Activated CD8-positive, alpha-beta memory T cell treated with anti-CD3 and anti-CD28 coated beads for 24 hours (primary cell): Measurements from ENCODE around the gene GLCCI1.
A peak's percentile ranks its signal among the peaks of the same experiment; 100 is the strongest.

Experiments
- DNase-seq: peaks from one replicate; pipeline ENCODE4 v3.0.0-alpha.2; 2020

The GLCCI1 gene

GRCh38 chr7:7968544-7969305, at the start of gene GLCCI1:
Gene GLCCI1, plus strand, starts transcription at chr7:7968796. Its CDS starts 555 bp downstream, at chr7:7969351.
- peak; percentile 98 for DNase-seq

GRCh38 chr7:7919449-7919945, 49.1 kb upstream of the GLCCI1 start:
- no peak for DNase-seq

- DNase-seq: no peak
Observed at GRCh38 chr7:7920056-7920455, 48.5 kb upstream of the GLCCI1 start.

- DNase-seq: no peak
Observed at GRCh38 chr7:7920481-7920880, 48.1 kb upstream of the GLCCI1 start.

- no peak for DNase-seq
Observed at GRCh38 chr7:7921830-7922229, 46.8 kb upstream of the GLCCI1 start.

- no peak for DNase-seq
Observed at GRCh38 chr7:7922684-7923385, 45.8 kb upstream of the GLCCI1 start.

GRCh38 chr7:7923818-7924217, 44.8 kb upstream of the GLCCI1 start:
- no peak for DNase-seq

GRCh38 chr7:7924303-7924702, 44.3 kb upstream of the GLCCI1 start:
- DNase-seq: no peak

- DNase-seq: no peak
Observed at GRCh38 chr7:7931626-7932025, 37.0 kb upstream of the GLCCI1 start.

GRCh38 chr7:7932553-7932952, 36.0 kb upstream of the GLCCI1 start:
- DNase-seq: no peak

- no peak for DNase-seq
Observed at GRCh38 chr7:7933915-7934526, 34.6 kb upstream of the GLCCI1 start.

- no peak for DNase-seq
Observed at GRCh38 chr7:7934945-7935344, 33.7 kb upstream of the GLCCI1 start.

- DNase-seq: no peak
Observed at GRCh38 chr7:7938471-7938870, 30.1 kb upstream of the GLCCI1 start.

- no peak for DNase-seq
Observed at GRCh38 chr7:7943951-7944350, 24.6 kb upstream of the GLCCI1 start.

GRCh38 chr7:7944619-7945282, 23.8 kb upstream of the GLCCI1 start:
- DNase-seq: peak; percentile 63

GRCh38 chr7:7946486-7946885, 22.1 kb upstream of the GLCCI1 start:
- no peak for DNase-seq

GRCh38 chr7:7948232-7948631, 20.4 kb upstream of the GLCCI1 start:
- DNase-seq: no peak

- DNase-seq: no peak
Observed at GRCh38 chr7:7953806-7954205, 14.8 kb upstream of the GLCCI1 start.

GRCh38 chr7:7956531-7957128, 12.0 kb upstream of the GLCCI1 start:
- DNase-seq: no peak

GRCh38 chr7:7957513-7957912, 11.1 kb upstream of the GLCCI1 start:
- no peak for DNase-seq

- DNase-seq: no peak
Observed at GRCh38 chr7:7959979-7960670, 8.5 kb upstream of the GLCCI1 start.

- DNase-seq: no peak
Observed at GRCh38 chr7:7962851-7963250, 5.7 kb upstream of the GLCCI1 start.
